GM03348 (cell line): ENCODE measurements around the gene MLLT10.

ENCODE experiments used
- DNase-seq: peaks from one replicate; pipeline ENCODE4 v3.0.0; 2012; ENCODE audit warnings: low spot score

MLLT10 gene

GRCh38 chr10:21517134-21518031 is 16.6 kb upstream of the MLLT10 start:
- DNase-seq: peak; percentile 77

GRCh38 chr10:21518149-21518640 is 15.8 kb upstream of the MLLT10 start:
- no peak for DNase-seq

GRCh38 chr10:21518641-21519396 is 15.2 kb upstream of the MLLT10 start:
- DNase-seq: no peak

GRCh38 chr10:21519397-21519933 is 14.6 kb upstream of the MLLT10 start:
- no peak for DNase-seq

GRCh38 chr10:21519941-21520436 is 14.0 kb upstream of the MLLT10 start:
- DNase-seq: peak; percentile 60

- no peak for DNase-seq
Observed at GRCh38 chr10:21520509-21520908, 13.5 kb upstream of the MLLT10 start.

- no peak for DNase-seq
Observed at GRCh38 chr10:21520949-21521348, 13.1 kb upstream of the MLLT10 start.

GRCh38 chr10:21521751-21522533 is 12.1 kb upstream of the MLLT10 start:
- no peak for DNase-seq

- no peak for DNase-seq
Observed at GRCh38 chr10:21522631-21523406, 11.2 kb upstream of the MLLT10 start.

GRCh38 chr10:21523557-21524008 is 10.4 kb upstream of the MLLT10 start:
- no peak for DNase-seq

- no peak for DNase-seq
Observed at GRCh38 chr10:21524131-21524525, 9.9 kb upstream of the MLLT10 start.

- no peak for DNase-seq
Observed at GRCh38 chr10:21524526-21525366, 9.3 kb upstream of the MLLT10 start.

GRCh38 chr10:21525367-21526187 is 8.5 kb upstream of the MLLT10 start, which contains the start of gene SKIDA1:
Gene SKIDA1 (minus strand): TSS chr10:21525682. CDS start chr10:21517822, 7,860 bp downstream.
- peak; percentile 87 for DNase-seq

GRCh38 chr10:21526188-21526859 is 7.7 kb upstream of the MLLT10 start:
- peak; percentile 78 for DNase-seq

GRCh38 chr10:21526860-21527597 is 7.0 kb upstream of the MLLT10 start:
- peak; percentile 79 for DNase-seq

- DNase-seq: no peak
Observed at GRCh38 chr10:21527598-21528235, 6.3 kb upstream of the MLLT10 start.
